HG03571 (cell line): ENCODE data around the gene TEX264.
"Not testable (repeated sequence)": the region's sequence is repeated elsewhere in the genome, so short reads cannot be mapped to it uniquely, and the experiment has no call there.

Experiments
- ATAC-seq: cut with Tn5 transposase; IDR thresholded peaks from one replicate; pipeline ENCODE4 v1.9.1; 2021; ENCODE audit not compliant: unreplicated experiment

Gene TEX264

GRCh38 chr3:51712963-51713362 lies 41.9 kb downstream of the TEX264 start:
- no peak for ATAC-seq

- ATAC-seq = no peak
These were observed 44.4 kb downstream of the TEX264 start for GRCh38 chr3:51715231-51715976.

- no peak for ATAC-seq
These were observed 44.9 kb downstream of the TEX264 start for GRCh38 chr3:51715977-51716294.

- ATAC-seq = no peak
These were observed 45.8 kb downstream of the TEX264 start for GRCh38 chr3:51716805-51717204.

DNA sequence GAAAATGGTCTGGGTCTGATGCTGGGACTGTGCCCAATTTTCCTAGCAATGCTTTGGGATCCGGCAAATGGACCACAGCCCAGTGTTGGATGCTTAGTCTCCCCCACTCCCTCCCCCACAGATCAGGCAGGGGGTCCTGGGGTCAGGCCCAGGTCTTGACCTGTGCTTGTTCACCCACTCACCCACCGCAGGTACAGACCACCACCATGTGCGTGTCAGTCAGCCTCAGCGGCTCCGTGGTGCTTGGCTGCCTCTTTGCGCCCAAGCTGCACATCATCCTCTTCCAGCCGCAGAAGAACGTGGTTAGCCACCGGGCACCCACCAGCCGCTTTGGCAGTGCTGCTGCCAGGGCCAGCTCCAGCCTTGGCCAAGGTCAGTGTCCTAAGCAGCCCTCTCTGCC lies 46.4 kb downstream of the TEX264 start:
- no peak for ATAC-seq

- ATAC-seq = no peak
These were observed 46.9 kb downstream of the TEX264 start for GRCh38 chr3:51717947-51718346.

GRCh38 chr3:51718547-51719409 lies 47.7 kb downstream of the TEX264 start:
- no peak for ATAC-seq

- ATAC-seq = no peak
These were observed 48.5 kb downstream of the TEX264 start for GRCh38 chr3:51719410-51720025.

DNA sequence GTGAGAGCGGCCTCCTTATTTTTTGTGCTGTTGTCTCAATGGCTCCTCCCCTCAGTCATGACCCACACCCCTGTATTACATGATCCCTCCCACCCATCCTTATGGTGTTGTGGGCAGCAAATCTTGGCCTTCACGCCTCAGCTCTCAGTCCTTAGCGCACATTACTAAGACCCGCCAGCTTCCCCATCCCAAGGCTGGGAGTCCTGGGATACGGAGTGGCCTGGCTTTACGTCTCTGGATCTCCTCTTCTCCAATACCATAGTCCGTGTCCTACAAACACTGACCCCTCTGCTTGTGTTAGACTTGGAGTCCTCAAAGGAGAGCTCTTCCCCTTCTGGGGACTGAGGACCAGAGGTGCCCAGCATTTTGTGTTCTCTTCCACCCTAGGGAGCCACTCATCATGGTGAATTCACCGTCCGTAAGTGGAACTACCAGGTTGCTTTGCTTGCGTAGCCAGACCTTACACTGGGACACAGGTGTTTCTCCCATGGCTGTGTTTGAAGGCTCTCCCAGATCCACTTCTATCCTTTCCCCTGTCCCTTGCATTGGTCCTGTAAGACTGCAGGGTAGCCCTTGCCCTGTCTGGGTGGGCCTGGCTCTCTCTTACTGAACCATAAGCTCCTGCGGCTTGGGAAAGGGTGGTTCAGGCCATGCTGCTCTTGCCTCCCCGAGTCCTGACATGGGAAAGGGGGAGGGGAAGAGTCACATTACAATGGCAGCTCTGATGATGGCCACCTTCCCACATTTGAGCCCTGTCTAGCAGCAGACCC lies 49.4 kb downstream of the TEX264 start:
- no peak for ATAC-seq

GRCh38 chr3:51721062-51721745 lies 50.2 kb downstream of the TEX264 start:
- ATAC-seq = no peak

DNA sequence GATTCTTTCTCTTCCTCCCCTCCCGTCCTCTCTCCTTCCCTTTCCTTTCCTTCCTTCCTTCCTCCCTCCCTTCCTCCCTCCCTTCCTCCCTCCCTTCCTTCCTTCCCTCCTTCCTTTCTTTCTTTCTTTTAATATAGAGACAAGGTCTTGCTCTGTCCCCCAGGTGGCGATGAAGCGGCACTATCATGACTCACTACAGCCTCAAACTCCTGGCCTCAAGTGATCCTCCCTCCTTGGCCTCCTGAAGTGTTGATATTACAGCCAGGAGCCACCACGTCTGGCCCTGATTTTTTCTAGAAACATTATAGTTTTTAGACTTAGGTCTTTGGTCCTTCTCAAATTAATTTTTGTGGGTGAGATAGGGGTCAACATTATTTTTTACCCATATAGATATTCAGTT lies 51.3 kb downstream of the TEX264 start:
- ATAC-seq = no peak

DNA sequence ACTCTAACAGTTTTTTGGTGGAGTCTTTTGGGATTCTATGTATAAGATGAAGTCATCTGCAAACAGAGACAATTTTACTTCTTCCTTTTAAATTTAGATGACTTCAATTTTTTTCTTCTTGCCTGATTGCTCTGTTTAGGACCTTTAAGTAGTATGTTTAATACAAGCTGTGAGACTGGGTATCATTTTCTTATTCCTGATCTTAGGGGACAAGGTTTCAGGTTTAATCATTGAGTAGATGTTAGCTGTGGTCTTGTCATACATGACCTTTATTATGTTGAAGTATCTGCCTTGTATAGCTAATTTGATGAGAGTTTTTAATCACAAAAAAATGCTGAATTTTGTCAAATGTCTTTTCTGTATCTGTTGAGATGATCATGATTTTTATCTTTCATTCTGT lies 56.4 kb downstream of the TEX264 start:
- ATAC-seq = no peak

- ATAC-seq = no peak
These were observed 58.1 kb downstream of the TEX264 start for GRCh38 chr3:51729042-51729633.

DNA sequence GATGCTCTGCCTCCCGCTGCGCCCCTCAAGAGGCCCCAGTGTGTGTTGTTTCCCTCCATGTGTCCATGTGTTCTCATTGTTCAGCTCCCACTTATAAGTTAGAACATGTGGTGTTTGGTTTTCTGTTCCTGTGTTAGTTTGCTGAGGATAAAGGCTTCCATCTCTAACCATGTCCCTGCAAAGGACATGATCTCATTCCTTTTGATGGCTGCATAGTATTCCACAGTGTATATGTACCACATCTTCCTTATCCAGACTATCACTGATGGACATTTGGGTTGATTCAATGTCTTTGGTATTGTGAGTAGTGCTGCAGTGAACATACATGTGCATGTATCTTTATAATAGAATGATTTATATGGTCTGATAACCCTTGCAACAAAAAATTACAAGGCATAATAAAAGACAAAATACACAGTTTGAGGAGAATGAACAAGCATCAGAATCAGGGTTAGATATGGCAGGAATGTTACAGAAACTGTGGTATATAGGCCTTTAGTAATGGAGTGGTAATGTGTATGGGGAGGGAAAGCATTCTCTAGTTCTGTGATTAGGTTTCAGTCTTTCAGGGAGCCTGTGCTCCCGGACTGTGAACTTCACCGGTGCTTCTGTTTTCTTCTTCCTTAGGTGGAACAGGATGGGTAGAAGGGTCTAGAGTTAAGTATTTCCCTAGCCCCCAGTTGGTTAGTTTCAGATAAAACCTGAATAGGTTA lies 63.0 kb downstream of the TEX264 start:
- ATAC-seq = no peak

GRCh38 chr3:51734572-51734907 lies 63.5 kb downstream of the TEX264 start:
- ATAC-seq = no peak

GRCh38 chr3:51735039-51735438 lies 64.0 kb downstream of the TEX264 start:
- no peak for ATAC-seq

- no peak for ATAC-seq
These were observed 64.9 kb downstream of the TEX264 start for GRCh38 chr3:51735950-51736349.

- no peak for ATAC-seq
These were observed 68.1 kb downstream of the TEX264 start for GRCh38 chr3:51739110-51739509.

DNA sequence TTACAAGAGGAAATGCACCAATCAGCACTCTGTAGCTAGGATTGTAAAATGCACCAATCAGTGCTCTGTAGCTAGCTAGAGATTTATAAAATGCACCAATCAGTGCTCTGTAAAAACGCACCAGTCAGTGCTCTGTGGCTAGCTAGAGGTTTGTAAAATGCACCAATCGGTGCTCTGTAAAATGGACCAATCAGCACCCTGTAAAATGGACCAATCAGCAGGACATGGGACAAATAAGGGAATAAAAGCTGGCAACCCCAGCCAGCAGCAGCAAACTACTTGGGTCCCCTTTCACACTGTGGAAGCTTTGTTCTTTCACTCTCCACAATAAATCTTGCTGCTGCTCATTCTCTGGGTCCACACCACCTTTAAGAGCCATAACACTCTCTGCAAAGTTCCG lies 71.3 kb downstream of the TEX264 start:
- not testable (repeated sequence) for ATAC-seq

DNA sequence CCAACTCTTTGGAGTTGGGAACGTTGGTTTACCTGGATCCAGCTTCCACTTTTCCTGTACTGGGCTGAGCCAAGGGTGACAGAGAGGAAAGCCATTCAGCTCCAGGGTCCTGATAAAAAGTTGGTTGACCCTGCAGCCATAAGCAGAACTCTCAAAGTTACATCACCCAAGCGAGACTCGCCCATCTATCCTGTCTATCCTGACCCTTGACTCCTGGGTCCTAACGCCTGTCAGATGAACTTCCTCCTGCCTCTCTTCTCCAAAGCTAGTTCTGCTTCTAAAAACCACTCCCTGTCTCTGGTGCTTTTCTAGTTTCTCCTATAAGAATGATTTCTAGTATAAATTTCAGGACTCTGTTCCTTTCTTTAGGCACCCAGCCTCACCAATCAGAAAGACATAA lies 71.9 kb downstream of the TEX264 start:
- not testable (repeated sequence) for ATAC-seq
